ENCODE data around the gene ZNF774. TPM values are rescaled to one million over a fixed set of nuclear protein-coding genes. Genes with fewer than 3 reads are reported as not detected.

ZNF774 gene
- total and polyA plus RNA-seq, 2 of the 8 experiments (the other 6 are each of a cell fraction or from before 2014, with no cell fraction given), result 0.82 to 2.6 TPM

DNA sequence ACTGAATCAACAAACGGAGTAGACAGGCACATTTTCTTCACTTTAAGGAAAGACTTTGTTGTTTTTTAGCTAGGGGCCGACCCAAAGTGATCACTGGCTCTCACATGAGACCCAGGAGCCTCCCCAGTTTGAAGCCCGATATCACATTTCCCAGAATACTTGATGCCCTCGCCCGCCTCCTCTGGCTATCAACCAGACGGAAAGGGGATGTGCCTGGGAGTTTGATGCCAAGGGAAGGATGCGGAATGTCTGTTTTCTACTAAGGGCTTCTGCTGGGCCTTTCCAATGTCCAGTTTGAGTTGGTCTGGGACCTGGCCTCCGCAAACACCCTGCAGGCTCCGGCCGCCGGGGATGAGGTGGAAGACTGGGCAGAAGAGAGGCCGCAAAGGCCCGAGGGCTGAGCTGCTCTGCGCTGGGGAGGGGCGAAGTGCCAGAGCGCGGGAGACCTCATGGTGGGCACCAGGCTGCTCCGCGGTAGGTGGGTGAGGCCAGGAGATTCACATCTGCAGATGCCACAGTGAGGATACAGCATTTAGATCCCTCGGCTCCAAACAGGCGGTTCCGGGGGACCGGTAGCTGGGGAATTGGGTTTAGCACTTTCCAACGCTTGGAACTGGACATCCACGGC, 491 bp upstream of the ZNF774 start:
- H3K23ac ChIP-seq (ENCODE audit: insufficient read length), result no peak overlapping the region
- H2BK12ac ChIP-seq (ENCODE audit: low read depth, low read length), result peak overlapping the region; percentile 75; the same call in 1 of the 2 replicates
- POLR2A ChIA-PET (ENCODE audit: partially characterized antibody), result interaction anchor here (0.5 to 1.6 kb wide), 5 partner anchors 9 to 86 kb away, joined by 3 read pairs; partner anchors contain the start of genes IQGAP1 and NGRN
- H3K79me1 ChIP-seq (ENCODE audit: low read depth, low read length), result no peaks in the 10 kb centered on the region
- no peaks in the 10 kb centered on the region for H3K79me2 ChIP-seq (ENCODE audit: control insufficient read depth in 1 of 2, insufficient read depth in 2 of 2, low read length in 2 of 2)
- peaks cover 8% of the 10 kb centered on the region; the same call in 1 of the 2 replicates for H3K23me2 ChIP-seq (ENCODE audit: low read depth, low read length)
- no peak overlapping the region for H2AK5ac ChIP-seq (ENCODE audit: low read depth, low read length)
- H3K4me3 ChIP-seq (ENCODE audit: extremely low read depth in 1 of 4, insufficient read depth in 2 of 4, low read depth in 3 of 4, low read length in 4 of 4), result peak overlapping the region; percentile 60 to 82 (median 66)
- no peak overlapping the region for H3K56ac ChIP-seq (replicated peaks; ENCODE audit: insufficient read length, low read depth, low read length)
- no peaks in the 10 kb centered on the region for H3K27me3 ChIP-seq (replicated peaks in 1 of 4; ENCODE audit: control insufficient read depth in 3 of 4, extremely low read depth in 1 of 4, insufficient read depth in 3 of 4, low read length in 3 of 4)
- H3K4ac ChIP-seq (replicated peaks; ENCODE audit: insufficient read length, low read depth, low read length), result no peak overlapping the region
- peak overlapping the region; percentile 86; the same call in 1 of the 2 replicates for H2BK20ac ChIP-seq (ENCODE audit: low read length)
- no peaks in the 10 kb centered on the region for H3K9me3 ChIP-seq (ENCODE audit: insufficient read depth in 2 of 2, low read depth in 1 of 2, low read length in 1 of 2)
- no peak for FAIRE-seq
- H4K91ac ChIP-seq (replicated peaks; ENCODE audit: insufficient read length, low read length), result no peak overlapping the region
- H2BK15ac ChIP-seq (ENCODE audit: low read length), result peak overlapping the region; percentile 81; the same call in 1 of the 2 replicates
- peak in 1 of 2 experiments; percentile 92 for DNase-seq (ENCODE audit: low read depth in 1 of 2, low spot score in 2 of 2)
- no peaks in the 10 kb centered on the region for H4K20me1 ChIP-seq (replicated peaks in 1 of 2; ENCODE audit: control insufficient read depth in 1 of 2, insufficient read depth in 2 of 2, low read length in 2 of 2)
- H3K36me3 ChIP-seq (ENCODE audit: control insufficient read depth in 2 of 4, insufficient read depth in 4 of 4, low read length in 3 of 4), result no peaks in the 10 kb centered on the region
- peak overlapping the region in 1 of 4 experiments; percentile 39; a peak in 1 of 7 replicates for H3K9ac ChIP-seq (replicated peaks in 1 of 4; ENCODE audit: extremely low read depth in 1 of 4, low read depth in 3 of 4, low read length in 3 of 4)
- H3K14ac ChIP-seq (ENCODE audit: insufficient read length), result no peak overlapping the region
- peak overlapping the region; percentile 91 for H2AFZ ChIP-seq (ENCODE audit: low read length)
- H4K5ac ChIP-seq (ENCODE audit: insufficient read length, low read depth, low read length), result no peak overlapping the region
- no peak overlapping the region for H2BK120ac ChIP-seq (replicated peaks; ENCODE audit: low read depth, low read length)
- no peak overlapping the region; the same call in 1 of the 2 replicates for H2BK5ac ChIP-seq (ENCODE audit: low read depth, low read length)
- CTCF ChIA-PET (ENCODE audit: partially characterized antibody), result interaction anchor here (0.7 to 2.3 kb wide), 11 partner anchors 9 to 1483 kb away, joined by 3 to 7 read pairs (median 3); partner anchors contain the start of genes HDDC3 and TTLL13
- H3K18ac ChIP-seq (ENCODE audit: extremely low read depth, low read length), result peak overlapping the region; percentile 27; the same call in 1 of the 2 replicates
- no peaks in the 10 kb centered on the region; a peak in 1 of 7 replicates for H3K4me1 ChIP-seq (replicated peaks in 1 of 4; ENCODE audit: control insufficient read depth in 3 of 4, insufficient read depth in 4 of 4, low read length in 3 of 4)
- peak overlapping the region; percentile 63 to 79 for H3K4me2 ChIP-seq (ENCODE audit: insufficient read depth in 1 of 2, low read depth in 2 of 2, low read length in 2 of 2)
- H4K8ac ChIP-seq (ENCODE audit: extremely low read depth, insufficient read depth, low read length), result no peak overlapping the region
- WGBS, 2 experiments (ENCODE audit: extremely low coverage in 1 of 2, insufficient coverage in 1 of 2, insufficient read length in 1 of 2, insufficient replicate concordance in 2 of 2, low coverage in 1 of 2, low lambda C conversion rate in 2 of 2, missing lambda C conversion rate in 1 of 2), result 16% methylated on average over 25 of the region's 25 CpGs; no CpG with 5 or more reads in 1 of the 2 experiments
- H3K27ac ChIP-seq (ENCODE audit: low read depth, low read length), result no peak overlapping the region
- TF ChIP-seq CTBP2 (IDR thresholded peaks at IDR 0.05; ENCODE audit: borderline replicate concordance, insufficient read depth, insufficient read length, low read length) (no peak), JUN (IDR thresholded peaks at IDR 0.05; ENCODE audit: low read depth, low read length) (no peak), RXRA (IDR thresholded peaks at IDR 0.05; ENCODE audit: insufficient read depth, low read depth, low read length) (no peak), NRF1 (IDR thresholded peaks at IDR 0.05; ENCODE audit: low read depth, low read length) (no peak), ASH2L (IDR thresholded peaks at IDR 0.05; ENCODE audit: low read length) (peak; percentile 40), RBBP5 (IDR thresholded peaks at IDR 0.05; ENCODE audit: borderline replicate concordance, low read depth, low read length) (0 out of 2 replicates have a peak, but pooled peaks have one; percentile 30), BACH1 (IDR thresholded peaks at IDR 0.05; ENCODE audit: low read length) (no peak), KDM4A (IDR thresholded peaks at IDR 0.05; ENCODE audit: low read depth, low read length, severe bottlenecking) (peak; percentile 97), KDM5A (IDR thresholded peaks at IDR 0.05; ENCODE audit: low read length) (no peak)
- TF ChIP-seq, protein P1, sequence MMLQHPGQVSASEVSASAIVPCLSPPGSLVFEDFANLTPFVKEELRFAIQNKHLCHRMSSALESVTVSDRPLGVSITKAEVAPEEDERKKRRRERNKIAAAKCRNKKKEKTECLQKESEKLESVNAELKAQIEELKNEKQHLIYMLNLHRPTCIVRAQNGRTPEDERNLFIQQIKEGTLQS (IDR thresholded peaks at IDR 0.05; ENCODE audit: insufficient read depth, low read depth, low read length), result no peak

Data from H1 (cell line).